Vagina (tissue), 2 donors: ENCODE data around the gene DNAH14.

ENCODE experiments used
- CTCF ChIP-seq, 3 experiments: fragments of 450-650 bp in 2 of 3; fragments of 200-600 bp in 1 of 3; sonication (generic) in 1 of 3; IDR thresholded peaks; one replicate each; pipeline ENCODE4 v1.5.1; 2017 to 2019; ENCODE audit warnings: antibody characterized with exemption in 3 of 3, mild to moderate bottlenecking in 2 of 3, moderate library complexity in 2 of 3
- POLR2A ChIP-seq, 2 donors: fragments of 450-650 bp; IDR thresholded peaks; one replicate each; pipeline ENCODE4 v1.6.1; 2017; ENCODE audit warnings: antibody characterized with exemption in 2 of 2, mild to moderate bottlenecking in 2 of 2, moderate library complexity in 2 of 2

- no peak for TF ChIP-seq CTCF (IDR thresholded peaks at IDR 0.05)
- no peak for TF ChIP-seq POLR2A (IDR thresholded peaks at IDR 0.05)
These were observed 46.4 kb upstream of the DNAH14 start for GRCh38 chr1:224883091-224883490.
